HCT116 (cell line): ENCODE measurements around the gene ZSWIM8. TPM values are rescaled to one million over a fixed set of nuclear protein-coding genes. Genes with fewer than 3 reads are reported as not detected.

Experiments
- ATAC-seq: fragments of 200-7000 bp; cut with Tn5 transposase; 2 replicates; pipeline ENCODE4 v1.9.1; 2020; ENCODE audit warnings: mild to moderate bottlenecking, moderate library complexity
- BruUV-seq: library from RNA; stranded (reverse); fragments of 400-500 nt; replicated peaks from 2 replicates; lab custom pipeline; 2021; lab: Mats Ljungman, UMichigan
- CTCF ChIA-PET: fragments of 300-600 bp; sonication (Branson Sonifier 250); formaldehyde crosslinking; loops from one replicate; lab custom pipeline; 2021; ENCODE audit warnings: antibody characterized with exemption; lab: Charles Lee
- POLR2A ChIA-PET: fragments of 300-600, 350-600 bp; sonication (Branson Sonifier 250); formaldehyde crosslinking; loops from one replicate; lab custom pipeline; 2021; ENCODE audit warnings: antibody characterized with exemption; lab: Charles Lee
- RAD21 ChIA-PET, 2 experiments: fragments of 300-600 bp; sonication (Branson Sonifier 250); formaldehyde crosslinking; loops; one replicate each; lab custom pipeline; 2023; ENCODE audit warnings: low total read pairs in 2 of 2; ENCODE audit not compliant: uncharacterized antibody in 2 of 2, unreplicated experiment in 2 of 2, low non-redundant PET in 1 of 2; lab: Charles Lee
- DNase-seq: peaks from one replicate; pipeline ENCODE4 v3.0.0-alpha.2; 2010; ENCODE audit warnings: low read depth, low spot score
- H2AFZ ChIP-seq: fragments of 200-600 bp; shearing (Covaris generic), sonication (generic); 2 replicates; pipeline ENCODE4 v1.6.1; 2017; ENCODE audit warnings: low read depth, mixed run types, mixed read lengths, antibody characterized with exemption, low read length; ENCODE audit not compliant: poor library complexity, severe bottlenecking
- H3K27ac ChIP-seq: 2 replicates; pipeline ENCODE4 v1.5.1; 2012; ENCODE audit warnings: low read depth, low read length
- H3K27me3 ChIP-seq: fragments of 200-600 bp; sonication (generic); 2 replicates; pipeline ENCODE4 v1.6.1; 2016; ENCODE audit warnings: mixed run types, low read length, mixed read lengths; ENCODE audit not compliant: insufficient read depth
- H3K36me3 ChIP-seq, 2 experiments: fragments of 200-500 bp in 1 of 2; fragments of 200-600 bp in 1 of 2; sonication (Bioruptor generic) in 1 of 2; sonication (generic) in 1 of 2; 2 replicates each; pipeline versions ENCODE4 v1.5.1 to v1.6.1; 2014 to 2016; ENCODE audit warnings: low read length in 2 of 2, inconsistent platforms in 1 of 2, mixed read lengths in 1 of 2, mixed run types in 1 of 2; ENCODE audit not compliant: insufficient read depth in 2 of 2, control insufficient read depth in 1 of 2
- H3K4me1 ChIP-seq, 2 experiments: fragments of 200-600 bp in 1 of 2; sonication (generic) in 1 of 2; 2 replicates each; pipeline versions ENCODE4 v1.5.1 to v1.6.1; 2012 to 2017; ENCODE audit warnings: low read length in 2 of 2, inconsistent platforms in 1 of 2, mild to moderate bottlenecking in 1 of 2, mixed read lengths in 1 of 2, mixed run types in 1 of 2, moderate library complexity in 1 of 2; ENCODE audit not compliant: insufficient read depth in 2 of 2, control insufficient read depth in 1 of 2
- H3K4me2 ChIP-seq: fragments of 200-600 bp; sonication (generic); 2 replicates; pipeline ENCODE4 v1.6.1; 2017; ENCODE audit warnings: mixed run types, low read length, mixed read lengths
- H3K4me3 ChIP-seq, 2 experiments: fragments of 200-600 bp in 1 of 2; sonication (generic) in 1 of 2; replicated peaks in 1 of 2; 2 replicates each; pipeline ENCODE4 v1.5.1; 2011 to 2016; ENCODE audit warnings: low read length in 2 of 2, control low read depth in 1 of 2, low read depth in 1 of 2, mild to moderate bottlenecking in 1 of 2, mixed read lengths in 1 of 2, mixed run types in 1 of 2
- H3K79me2 ChIP-seq: fragments of 200-600 bp; sonication (generic); 2 replicates; pipeline ENCODE4 v1.6.1; 2017; ENCODE audit warnings: mild to moderate bottlenecking, mixed run types, low read length, moderate library complexity, mixed read lengths; ENCODE audit not compliant: insufficient read depth
- H3K9ac ChIP-seq: fragments of 200-600 bp; sonication (generic); 2 replicates; pipeline ENCODE4 v1.6.1; 2016; ENCODE audit warnings: low read length, mixed read lengths
- H3K9me2 ChIP-seq: fragments of 200-600 bp; sonication (generic), shearing (Covaris generic); 2 replicates; pipeline ENCODE4 v1.6.1; 2017; ENCODE audit warnings: mixed run types, mild to moderate bottlenecking, moderate library complexity; ENCODE audit not compliant: insufficient read depth
- H3K9me3 ChIP-seq, 2 experiments: fragments of 200-500 bp in 1 of 2; fragments of 200-600 bp in 1 of 2; sonication (Bioruptor generic) in 1 of 2; sonication (generic) in 1 of 2; 2 replicates each; pipeline ENCODE4 v1.6.1; 2014 to 2017; ENCODE audit warnings: low read length in 2 of 2, mixed read lengths in 2 of 2, inconsistent platforms in 1 of 2, low read depth in 1 of 2, mild to moderate bottlenecking in 1 of 2, mixed run types in 1 of 2, moderate library complexity in 1 of 2; ENCODE audit not compliant: control insufficient read depth in 1 of 2, insufficient read depth in 1 of 2
- H4K20me1 ChIP-seq: fragments of 200-600 bp; sonication (generic), shearing (Covaris generic); 2 replicates; pipeline ENCODE4 v1.6.1; 2017; ENCODE audit warnings: mixed run types, mild to moderate bottlenecking, moderate library complexity; ENCODE audit not compliant: insufficient read depth
- ATF3 ChIP-seq: IDR thresholded peaks from 2 replicates; pipeline ENCODE4 v1.6.1; 2012
- CEBPB ChIP-seq: IDR thresholded peaks from 2 replicates; pipeline ENCODE4 v1.6.1; 2012; ENCODE audit warnings: low read depth
- EGR1 ChIP-seq: IDR thresholded peaks from 2 replicates; pipeline ENCODE4 v1.6.1; 2012; ENCODE audit warnings: low read depth
- JUND ChIP-seq: IDR thresholded peaks from 2 replicates; pipeline ENCODE4 v1.6.1; 2012
- MAX ChIP-seq: IDR thresholded peaks from 2 replicates; pipeline ENCODE4 v1.6.1; 2012
- RAD21 ChIP-seq: IDR thresholded peaks from 2 replicates; pipeline ENCODE4 v1.6.1; 2012; ENCODE audit warnings: low read depth, mild to moderate bottlenecking
- SRF ChIP-seq: IDR thresholded peaks from 2 replicates; pipeline ENCODE4 v1.6.1; 2012; ENCODE audit warnings: low read depth
- TCF7L2 ChIP-seq: IDR thresholded peaks from 2 replicates; pipeline ENCODE4 v1.7.0; 2011; ENCODE audit warnings: borderline replicate concordance, inconsistent platforms; ENCODE audit not compliant: insufficient read depth, insufficient read length; ENCODE audit errors: extremely low read depth
- ZBTB33 ChIP-seq: IDR thresholded peaks from 2 replicates; pipeline ENCODE4 v1.6.1; 2011; ENCODE audit warnings: mild to moderate bottlenecking, low read length, moderate library complexity; ENCODE audit not compliant: insufficient replicate concordance; ENCODE audit errors: extremely low read depth
- ZNF274 ChIP-seq: fragments of 200-500 bp; sonication (Bioruptor generic); IDR thresholded peaks from 2 replicates; pipeline ENCODE4 v1.6.1; 2014; ENCODE audit warnings: mild to moderate bottlenecking, low read depth, low read length, inconsistent platforms
- intact Hi-C: fragments of 100-400 bp; cut with micrococcal nuclease; formaldehyde crosslinking; loops from 2 replicates; pipeline ENCODE4 v1.10.0; 2022
- total RNA-seq: library from RNA; stranded (reverse); gene quantifications from one replicate; pipeline ENCODE4 v1.2.1, GENCODE V29; 2021; ENCODE audit not compliant: unreplicated experiment

The ZSWIM8 gene
- total RNA-seq, 1 experiment from 2014 or later, result 49.9 TPM

GRCh38 chr10:73814276-73814895 is 29.0 kb downstream of the ZSWIM8 start:
- no peak overlapping the region for H3K27ac ChIP-seq
- H4K20me1 ChIP-seq, result no peaks in the 10 kb centered on the region
- TF ChIP-seq ATF3 (no peak), RAD21 (no peak), ZNF274 (no peak), ZBTB33 (no peak), CEBPB (no peak), JUND (no peak), SRF (no peak), TCF7L2 (no peak), EGR1 (no peak), MAX (no peak)
- H3K27me3 ChIP-seq, result no peaks in the 10 kb centered on the region
- H3K9me2 ChIP-seq, result no peaks in the 10 kb centered on the region
- H3K4me3 ChIP-seq, result no peak overlapping the region
- ATAC-seq, result no peak
- intact Hi-C loops, result no loop called here
- H3K4me2 ChIP-seq, result no peak overlapping the region
- H3K4me1 ChIP-seq, result peaks cover 4 to 21% of the 10 kb centered on the region in 2 experiments; a peak in 3 of 4 replicates
- DNase-seq, result no peak
- peaks cover 12 to 18% of the 10 kb centered on the region in 2 experiments; a peak in 3 of 4 replicates for H3K36me3 ChIP-seq
- no TSS peak for BruUV-seq
- CTCF ChIA-PET, result no interaction called here
- 0 out of 2 replicates have a peak, but pooled peaks cover 5% of the 10 kb centered on the region for H3K79me2 ChIP-seq
- no peak overlapping the region for H3K9ac ChIP-seq
- POLR2A ChIA-PET, result no interaction called here
- H3K9me3 ChIP-seq, result no peaks in the 10 kb centered on the region
- RAD21 ChIA-PET, result no interaction called here
- H2AFZ ChIP-seq, result no peak overlapping the region
